ENCODE results near the gene PRSS12. TPM values are rescaled to one million over a fixed set of nuclear protein-coding genes. Genes with fewer than 3 reads are reported as not detected.

Gene PRSS12
- total and polyA plus RNA-seq, 7 experiments from 2014 or later = 0.07 TPM; not detected in 6

DNA sequence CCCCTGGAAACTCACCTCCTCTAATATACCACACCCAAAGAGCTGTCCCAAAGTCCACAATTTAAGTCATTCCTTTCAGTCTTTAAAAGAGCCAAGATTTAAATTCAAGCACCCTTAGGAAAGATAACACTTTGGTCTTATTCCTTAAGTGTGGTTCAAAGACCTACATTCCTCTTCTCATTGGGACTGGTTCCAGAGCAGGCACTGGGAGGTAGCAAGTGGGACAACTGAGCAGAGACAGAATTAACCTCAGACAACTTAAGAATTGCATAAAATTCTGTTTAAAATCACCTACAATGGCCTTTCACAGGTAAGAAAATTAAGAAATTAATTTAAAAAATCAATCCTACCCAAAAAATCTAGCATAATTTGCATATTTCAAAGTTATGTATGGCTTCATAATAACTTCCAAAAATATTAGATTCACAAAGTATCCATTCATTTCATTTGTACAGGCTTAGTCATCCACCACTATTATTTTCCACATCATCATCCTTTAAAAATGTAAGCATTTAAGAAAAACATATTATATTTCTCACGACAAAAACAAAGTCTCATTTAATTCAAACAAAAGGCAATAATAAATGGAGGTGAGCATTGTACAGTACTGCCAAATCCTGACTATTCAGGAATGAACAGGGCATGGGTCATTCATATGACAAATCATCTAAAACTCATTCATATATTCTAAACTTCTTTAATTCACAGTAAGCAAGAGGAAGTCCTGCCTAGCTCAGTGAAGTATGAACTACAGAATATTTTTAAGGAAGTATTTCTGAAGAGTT, 13.6 kb downstream of the PRSS12 start:
- Histone ChIP-seq H3K9me3 (ENCODE audit: control insufficient read depth in 2 of 3, low read length in 3 of 3) (no peaks in the 10 kb centered on the region), H3K27ac (ENCODE audit: low read depth, low read length) (no peak overlapping the region), H3K36me3 (ENCODE audit: control insufficient read depth in 2 of 3, insufficient read depth in 3 of 3, low read length in 3 of 3) (no peaks in the 10 kb centered on the region), H3K4me1 (ENCODE audit: control insufficient read depth in 2 of 2, insufficient read depth in 2 of 2, low read length in 2 of 2) (no peaks in the 10 kb centered on the region), H3K27me3 (ENCODE audit: control insufficient read depth in 2 of 2, insufficient read depth in 2 of 2, low read length in 2 of 2) (no peaks in the 10 kb centered on the region), H3K4me3 (ENCODE audit: low read length) (no peak overlapping the region)
- no peaks in the 10 kb centered on the region for H3K4me1 Mint-ChIP-seq
- ChIA-PET CTCF (no interaction called here), POLR2A (no interaction called here)
- no peak for ATAC-seq
- DNase-seq = no peak
- H3K9me3 Mint-ChIP-seq = no peaks in the 10 kb centered on the region
- H3K27me3 Mint-ChIP-seq = peaks cover 10 to 29% (median 16%) of the 10 kb centered on the region in 5 donors
- H3K4me3 Mint-ChIP-seq = no peak overlapping the region
- intact Hi-C loops (cut with micrococcal nuclease) = no loop called here
- no peaks in the 10 kb centered on the region for H3K36me3 Mint-ChIP-seq
- H3K27ac Mint-ChIP-seq = no peak overlapping the region

DNA sequence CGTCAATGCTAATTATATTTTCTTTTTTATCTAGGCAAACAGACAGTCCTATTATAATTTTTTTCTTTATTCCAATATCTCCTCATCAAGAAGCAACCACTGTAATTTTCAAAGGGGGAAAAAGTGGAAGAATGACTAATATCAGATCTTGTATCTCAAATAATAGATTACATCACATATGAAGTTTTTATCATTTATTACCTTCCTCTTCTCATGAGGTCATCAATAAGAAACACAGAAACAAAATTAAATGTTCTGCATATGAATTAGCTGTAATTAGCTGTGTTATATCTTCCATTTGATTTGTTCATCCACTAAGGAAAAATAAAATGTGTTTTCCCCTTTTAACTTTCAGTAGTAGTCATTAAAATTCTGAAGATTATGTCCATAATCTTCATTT, 14.3 kb downstream of the PRSS12 start:
- H3K36me3 ChIP-seq (ENCODE audit: control insufficient read depth in 2 of 3, insufficient read depth in 3 of 3, low read length in 3 of 3) = no peaks in the 10 kb centered on the region
- H3K4me1 Mint-ChIP-seq = no peaks in the 10 kb centered on the region
- POLR2A ChIA-PET = no interaction called here
- ATAC-seq = no peak
- intact Hi-C loops (cut with micrococcal nuclease) = no loop called here
- no peaks in the 10 kb centered on the region for H3K36me3 Mint-ChIP-seq
- no peaks in the 10 kb centered on the region for H3K9me3 ChIP-seq (ENCODE audit: control insufficient read depth in 2 of 3, low read length in 3 of 3)
- H3K27ac ChIP-seq (ENCODE audit: low read depth, low read length) = no peak overlapping the region
- H3K4me3 Mint-ChIP-seq = no peak overlapping the region
- H3K4me3 ChIP-seq (ENCODE audit: low read length) = no peak overlapping the region
- no peaks in the 10 kb centered on the region for H3K4me1 ChIP-seq (ENCODE audit: control insufficient read depth in 2 of 2, insufficient read depth in 2 of 2, low read length in 2 of 2)
- CTCF ChIA-PET = no interaction called here
- H3K9me3 Mint-ChIP-seq = no peaks in the 10 kb centered on the region
- peaks cover 10 to 30% (median 16%) of the 10 kb centered on the region in 5 donors for H3K27me3 Mint-ChIP-seq
- no peak overlapping the region for H3K27ac Mint-ChIP-seq
- DNase-seq = no peak
- H3K27me3 ChIP-seq (ENCODE audit: control insufficient read depth in 2 of 2, insufficient read depth in 2 of 2, low read length in 2 of 2) = no peaks in the 10 kb centered on the region

DNA sequence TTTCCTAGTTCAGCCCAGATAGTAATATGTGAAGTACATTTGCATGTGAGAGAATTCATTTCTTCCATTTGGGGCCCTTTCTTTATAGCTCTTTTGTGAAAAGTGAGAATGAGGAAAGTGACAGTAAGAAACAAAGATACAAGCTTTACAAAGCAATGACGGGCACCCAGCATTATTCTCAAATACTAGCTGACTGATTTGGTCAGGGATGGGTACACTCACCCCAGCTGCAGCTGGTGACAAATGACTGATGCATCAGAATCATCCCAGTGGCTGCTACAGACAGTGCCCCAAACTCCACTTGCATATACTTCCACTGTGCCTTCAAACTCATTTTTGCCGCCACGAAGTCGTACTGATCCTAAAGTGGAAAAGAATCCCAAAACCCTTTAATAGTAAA, 14.8 kb downstream of the PRSS12 start:
- intact Hi-C loops (cut with micrococcal nuclease) = no loop called here
- Histone ChIP-seq H3K27ac (ENCODE audit: low read depth, low read length) (no peak overlapping the region), H3K9me3 (ENCODE audit: control insufficient read depth in 2 of 3, low read length in 3 of 3) (no peaks in the 10 kb centered on the region), H3K27me3 (ENCODE audit: control insufficient read depth in 2 of 2, insufficient read depth in 2 of 2, low read length in 2 of 2) (no peaks in the 10 kb centered on the region), H3K4me3 (ENCODE audit: low read length) (no peak overlapping the region), H3K4me1 (ENCODE audit: control insufficient read depth in 2 of 2, insufficient read depth in 2 of 2, low read length in 2 of 2) (no peaks in the 10 kb centered on the region), H3K36me3 (ENCODE audit: control insufficient read depth in 2 of 3, insufficient read depth in 3 of 3, low read length in 3 of 3) (no peaks in the 10 kb centered on the region)
- ChIA-PET CTCF (no interaction called here), POLR2A (no interaction called here)
- Mint-ChIP-seq H3K4me3 (no peak overlapping the region), H3K27me3 (peaks cover 11 to 30% (median 15%) of the 10 kb centered on the region in 5 donors), H3K9me3 (no peaks in the 10 kb centered on the region), H3K4me1 (no peaks in the 10 kb centered on the region), H3K27ac (no peak overlapping the region), H3K36me3 (no peaks in the 10 kb centered on the region)
- ATAC-seq = no peak
- no peak for DNase-seq

DNA sequence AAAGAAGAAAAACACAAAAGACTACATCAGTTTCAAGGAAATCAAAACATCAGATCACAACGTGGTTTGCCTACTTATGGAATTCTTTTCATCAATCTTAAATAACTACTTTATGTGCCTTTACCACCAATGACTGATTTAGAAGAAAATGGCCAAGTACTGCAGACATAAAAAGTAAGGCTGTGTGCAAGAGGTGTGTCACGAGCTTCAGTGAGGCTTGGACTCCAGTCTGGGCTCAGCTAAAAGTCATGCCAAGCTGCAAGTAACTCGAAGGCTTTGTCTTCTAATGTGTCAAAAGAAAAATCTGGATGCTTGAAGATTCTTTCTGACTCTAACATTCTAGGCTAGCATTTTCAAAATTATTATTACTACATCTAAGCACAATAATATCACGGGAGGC, 17.0 kb downstream of the PRSS12 start:
- no peak overlapping the region for H3K27ac Mint-ChIP-seq
- Histone ChIP-seq H3K36me3 (ENCODE audit: control insufficient read depth in 2 of 3, insufficient read depth in 3 of 3, low read length in 3 of 3) (no peaks in the 10 kb centered on the region), H3K9me3 (ENCODE audit: control insufficient read depth in 2 of 3, low read length in 3 of 3) (no peaks in the 10 kb centered on the region), H3K27ac (ENCODE audit: low read depth, low read length) (no peak overlapping the region), H3K4me3 (ENCODE audit: low read length) (no peak overlapping the region), H3K4me1 (ENCODE audit: control insufficient read depth in 2 of 2, insufficient read depth in 2 of 2, low read length in 2 of 2) (no peaks in the 10 kb centered on the region), H3K27me3 (ENCODE audit: control insufficient read depth in 2 of 2, insufficient read depth in 2 of 2, low read length in 2 of 2) (no peaks in the 10 kb centered on the region)
- no peaks in the 10 kb centered on the region for H3K9me3 Mint-ChIP-seq
- POLR2A ChIA-PET = no interaction called here
- no peaks in the 10 kb centered on the region for H3K36me3 Mint-ChIP-seq
- CTCF ChIA-PET = no interaction called here
- DNase-seq = no peak
- H3K27me3 Mint-ChIP-seq = peaks cover 2 to 23% (median 12%) of the 10 kb centered on the region in 5 donors
- no peaks in the 10 kb centered on the region for H3K4me1 Mint-ChIP-seq
- no peak for ATAC-seq
- H3K4me3 Mint-ChIP-seq = no peak overlapping the region
- intact Hi-C loops (cut with micrococcal nuclease) = no loop called here

DNA sequence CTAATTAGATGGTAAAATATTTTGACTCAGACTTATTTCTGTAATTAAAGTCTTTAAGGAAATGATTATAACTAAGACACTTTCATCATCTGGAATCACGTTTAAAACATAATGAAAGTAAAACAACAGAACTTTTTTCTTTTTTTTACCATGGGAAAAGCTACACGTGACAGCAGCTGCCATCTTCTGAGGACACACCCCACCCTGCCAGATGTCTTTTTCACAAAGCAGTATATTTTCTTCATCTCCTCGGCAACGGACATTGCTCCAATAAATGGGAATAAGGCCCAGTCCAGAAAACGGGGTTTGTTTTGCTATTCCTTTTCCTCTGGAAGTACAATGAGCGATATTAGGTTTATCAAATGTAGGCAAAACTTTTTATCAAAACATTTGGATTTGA, 17.5 kb downstream of the PRSS12 start:
- Histone ChIP-seq H3K9me3 (ENCODE audit: control insufficient read depth in 2 of 3, low read length in 3 of 3) (no peaks in the 10 kb centered on the region), H3K27ac (ENCODE audit: low read depth, low read length) (no peak overlapping the region), H3K4me3 (ENCODE audit: low read length) (no peak overlapping the region), H3K36me3 (ENCODE audit: control insufficient read depth in 2 of 3, insufficient read depth in 3 of 3, low read length in 3 of 3) (no peaks in the 10 kb centered on the region), H3K4me1 (ENCODE audit: control insufficient read depth in 2 of 2, insufficient read depth in 2 of 2, low read length in 2 of 2) (no peaks in the 10 kb centered on the region), H3K27me3 (ENCODE audit: control insufficient read depth in 2 of 2, insufficient read depth in 2 of 2, low read length in 2 of 2) (no peaks in the 10 kb centered on the region)
- Mint-ChIP-seq H3K4me1 (no peaks in the 10 kb centered on the region), H3K36me3 (no peaks in the 10 kb centered on the region), H3K4me3 (no peak overlapping the region), H3K27ac (no peak overlapping the region), H3K27me3 (peaks cover 0 to 23% (median 10%) of the 10 kb centered on the region in 5 donors), H3K9me3 (no peaks in the 10 kb centered on the region)
- intact Hi-C loops (cut with micrococcal nuclease) = no loop called here
- DNase-seq (no peak), ATAC-seq (no peak)
- ChIA-PET POLR2A (no interaction called here), CTCF (no interaction called here)

DNA sequence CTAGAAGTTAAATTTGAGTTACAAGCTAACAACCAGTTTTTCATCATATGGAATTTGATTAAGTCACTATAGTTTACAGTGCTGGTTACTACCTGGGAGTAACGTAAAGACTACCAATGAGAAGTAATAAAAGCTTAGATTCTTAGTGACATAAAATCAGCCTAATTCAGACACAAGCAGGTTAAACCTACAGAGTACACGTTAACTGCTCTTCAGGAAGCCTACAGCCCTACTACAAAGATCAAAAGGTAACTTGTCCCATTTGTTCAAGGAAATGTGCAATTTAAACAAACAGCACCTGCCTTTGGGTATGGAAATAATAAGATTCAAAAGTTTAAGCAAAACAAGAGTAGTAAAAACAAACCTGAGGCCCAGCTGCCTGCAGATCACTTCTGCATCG, 21.5 kb downstream of the PRSS12 start:
- ChIA-PET CTCF (no interaction called here), POLR2A (no interaction called here)
- H3K4me1 Mint-ChIP-seq = no peaks in the 10 kb centered on the region
- H3K36me3 Mint-ChIP-seq = no peaks in the 10 kb centered on the region
- no peaks in the 10 kb centered on the region for H3K9me3 ChIP-seq (ENCODE audit: control insufficient read depth in 2 of 3, low read length in 3 of 3)
- no peak for DNase-seq
- no peak overlapping the region for H3K4me3 Mint-ChIP-seq
- H3K36me3 ChIP-seq (ENCODE audit: control insufficient read depth in 2 of 3, insufficient read depth in 3 of 3, low read length in 3 of 3) = no peaks in the 10 kb centered on the region
- H3K4me3 ChIP-seq (ENCODE audit: low read length) = no peak overlapping the region
- peaks cover 0 to 19% (median 5%) of the 10 kb centered on the region in 5 donors for H3K27me3 Mint-ChIP-seq
- no peaks in the 10 kb centered on the region for H3K9me3 Mint-ChIP-seq
- H3K27ac ChIP-seq (ENCODE audit: low read depth, low read length) = no peak overlapping the region
- intact Hi-C loops (cut with micrococcal nuclease) = no loop called here
- no peaks in the 10 kb centered on the region for H3K4me1 ChIP-seq (ENCODE audit: control insufficient read depth in 2 of 2, insufficient read depth in 2 of 2, low read length in 2 of 2)
- H3K27ac Mint-ChIP-seq = no peak overlapping the region
- no peak for ATAC-seq
- no peaks in the 10 kb centered on the region for H3K27me3 ChIP-seq (ENCODE audit: control insufficient read depth in 2 of 2, insufficient read depth in 2 of 2, low read length in 2 of 2)

DNA sequence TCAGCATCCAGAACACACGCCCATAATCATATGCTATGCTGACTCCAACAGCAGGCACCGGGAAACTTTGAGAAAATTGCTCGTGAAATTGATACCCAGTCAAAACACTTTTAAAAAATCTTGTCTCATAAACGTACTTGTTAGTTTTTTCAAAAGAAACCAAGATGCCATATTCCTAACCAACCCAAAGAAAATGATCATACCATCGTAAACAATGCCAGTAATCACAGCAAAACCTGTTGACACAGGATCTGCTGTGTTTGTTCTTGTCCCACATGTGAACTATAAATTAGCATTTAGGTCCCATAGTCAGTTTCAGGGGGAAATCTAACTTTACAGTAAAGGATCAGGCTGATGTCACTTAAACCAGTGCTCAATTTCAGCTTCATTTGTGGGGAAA, 23.0 kb downstream of the PRSS12 start:
- H3K9me3 ChIP-seq (ENCODE audit: control insufficient read depth in 2 of 3, low read length in 3 of 3) = no peaks in the 10 kb centered on the region
- H3K27me3 ChIP-seq (ENCODE audit: control insufficient read depth in 2 of 2, insufficient read depth in 2 of 2, low read length in 2 of 2) = no peaks in the 10 kb centered on the region
- intact Hi-C loops (cut with micrococcal nuclease) = no loop called here
- DNase-seq (no peak), ATAC-seq (no peak)
- Mint-ChIP-seq H3K9me3 (no peaks in the 10 kb centered on the region), H3K27ac (no peak overlapping the region), H3K4me1 (no peaks in the 10 kb centered on the region), H3K4me3 (no peak overlapping the region), H3K27me3 (peaks cover 0 to 13% (median 5%) of the 10 kb centered on the region in 5 donors), H3K36me3 (no peaks in the 10 kb centered on the region)
- H3K4me1 ChIP-seq (ENCODE audit: control insufficient read depth in 2 of 2, insufficient read depth in 2 of 2, low read length in 2 of 2) = no peaks in the 10 kb centered on the region
- ChIA-PET CTCF (no interaction called here), POLR2A (no interaction called here)
- no peaks in the 10 kb centered on the region for H3K36me3 ChIP-seq (ENCODE audit: control insufficient read depth in 2 of 3, insufficient read depth in 3 of 3, low read length in 3 of 3)
- no peak overlapping the region for H3K27ac ChIP-seq (ENCODE audit: low read depth, low read length)
- H3K4me3 ChIP-seq (ENCODE audit: low read length) = no peak overlapping the region

Measured in naive thymus-derived CD4-positive, alpha-beta T cell (primary cell).